Body of pancreas (tissue), 4 donors: ENCODE data around the gene DNER.

ENCODE experiments used
- POLR2A ChIP-seq, 3 donors: fragments of 450-650 bp; IDR thresholded peaks; one replicate each; pipeline ENCODE4 v1.6.1; 2016; ENCODE audit warnings: antibody characterized with exemption in 3 of 3, mild to moderate bottlenecking in 2 of 3
- TF ChIP-seq, protein P1 (sequence below), 7 experiments: fragments of 450-650 bp in 4 of 7; fragments of 200-600 bp in 3 of 7; sonication (generic) in 3 of 7; IDR thresholded peaks; one replicate each; pipeline ENCODE4 v1.5.1; 2016 to 2019; ENCODE audit warnings: antibody characterized with exemption in 7 of 7

DNA sequence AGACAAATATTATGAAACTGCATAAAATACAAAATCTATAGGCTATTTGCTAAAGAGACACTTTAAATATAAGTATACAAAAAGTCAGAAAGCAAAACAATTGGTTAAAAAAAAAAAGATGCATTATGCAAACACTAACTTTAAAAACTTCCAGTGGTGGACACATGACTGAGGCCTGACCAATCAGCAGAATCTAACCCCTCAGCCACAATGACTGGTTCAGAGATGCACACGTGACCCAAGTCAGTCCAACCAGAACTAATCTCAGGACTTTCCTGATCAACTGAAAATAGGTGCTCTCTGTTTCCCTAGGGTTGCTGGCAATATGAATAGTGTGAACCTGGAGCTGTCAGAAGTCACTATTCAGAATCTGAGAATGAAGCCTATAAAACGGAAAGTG lies 22.7 kb downstream of the DNER start:
- TF ChIP-seq, protein P1, sequence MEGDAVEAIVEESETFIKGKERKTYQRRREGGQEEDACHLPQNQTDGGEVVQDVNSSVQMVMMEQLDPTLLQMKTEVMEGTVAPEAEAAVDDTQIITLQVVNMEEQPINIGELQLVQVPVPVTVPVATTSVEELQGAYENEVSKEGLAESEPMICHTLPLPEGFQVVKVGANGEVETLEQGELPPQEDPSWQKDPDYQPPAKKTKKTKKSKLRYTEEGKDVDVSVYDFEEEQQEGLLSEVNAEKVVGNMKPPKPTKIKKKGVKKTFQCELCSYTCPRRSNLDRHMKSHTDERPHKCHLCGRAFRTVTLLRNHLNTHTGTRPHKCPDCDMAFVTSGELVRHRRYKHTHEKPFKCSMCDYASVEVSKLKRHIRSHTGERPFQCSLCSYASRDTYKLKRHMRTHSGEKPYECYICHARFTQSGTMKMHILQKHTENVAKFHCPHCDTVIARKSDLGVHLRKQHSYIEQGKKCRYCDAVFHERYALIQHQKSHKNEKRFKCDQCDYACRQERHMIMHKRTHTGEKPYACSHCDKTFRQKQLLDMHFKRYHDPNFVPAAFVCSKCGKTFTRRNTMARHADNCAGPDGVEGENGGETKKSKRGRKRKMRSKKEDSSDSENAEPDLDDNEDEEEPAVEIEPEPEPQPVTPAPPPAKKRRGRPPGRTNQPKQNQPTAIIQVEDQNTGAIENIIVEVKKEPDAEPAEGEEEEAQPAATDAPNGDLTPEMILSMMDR (IDR thresholded peaks at IDR 0.05), result no peak
- TF ChIP-seq POLR2A (IDR thresholded peaks at IDR 0.05), result no peak
